Activated CD8-positive, alpha-beta memory T cell treated with anti-CD3 and anti-CD28 coated beads, Interleukin-2, amount 50 U/mL, for 24 hours (primary cell): ENCODE results near the gene FAM83B.
"Not testable (repeated sequence)": the region's sequence is repeated elsewhere in the genome, so short reads cannot be mapped to it uniquely, and the experiment has no call there.

Experiments used
- DNase-seq: peaks from one replicate; pipeline ENCODE4 v3.0.0-alpha.2; 2020; ENCODE audit errors: extremely low read depth

FAM83B gene

GRCh38 chr6:54897462-54898189 is 51.1 kb downstream of the FAM83B start:
- DNase-seq = no peak

- no peak for DNase-seq
Observed at GRCh38 chr6:54898767-54899166, 52.2 kb downstream of the FAM83B start.

- no peak for DNase-seq
Observed at GRCh38 chr6:54899442-54899841, 52.9 kb downstream of the FAM83B start.

DNA sequence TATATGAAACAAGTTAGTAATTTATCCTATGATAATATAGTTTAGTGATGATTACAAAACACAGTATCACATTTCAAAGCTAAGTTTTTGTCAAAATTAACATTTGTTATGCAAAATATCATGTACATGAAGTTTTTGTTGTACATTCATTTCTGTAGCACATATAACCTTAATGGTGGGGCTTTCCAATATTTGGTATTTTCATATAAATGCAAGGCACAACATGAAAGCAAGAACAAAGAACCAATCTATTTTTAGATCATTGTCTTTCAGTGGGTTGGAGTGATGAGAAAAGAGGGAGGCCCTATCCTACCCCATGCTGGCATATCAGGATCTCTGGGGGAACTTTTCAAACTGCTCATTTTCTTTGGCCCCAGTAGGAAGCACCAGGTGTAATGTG is 53.4 kb downstream of the FAM83B start:
- DNase-seq = no peak

DNA sequence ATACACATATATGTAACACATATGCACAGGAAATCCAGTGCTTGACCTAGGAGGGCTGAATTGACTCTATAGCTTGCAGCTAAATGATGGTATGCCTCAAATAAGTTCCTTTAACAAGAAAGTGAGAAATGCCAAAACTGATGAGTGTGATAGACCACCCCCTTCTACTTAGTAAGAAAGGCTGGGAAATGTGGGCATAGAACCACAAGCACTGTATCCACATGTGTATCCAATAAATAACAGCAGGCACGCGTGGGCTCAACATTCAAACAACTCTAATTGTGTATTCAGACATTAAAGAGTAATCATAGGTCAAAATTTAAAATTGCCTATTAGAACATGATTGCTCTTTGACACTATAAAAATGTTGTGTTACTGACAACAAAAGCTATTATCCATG is 54.1 kb downstream of the FAM83B start:
- DNase-seq = no peak

GRCh38 chr6:54903884-54904283 is 57.3 kb downstream of the FAM83B start:
- DNase-seq = no peak

DNA sequence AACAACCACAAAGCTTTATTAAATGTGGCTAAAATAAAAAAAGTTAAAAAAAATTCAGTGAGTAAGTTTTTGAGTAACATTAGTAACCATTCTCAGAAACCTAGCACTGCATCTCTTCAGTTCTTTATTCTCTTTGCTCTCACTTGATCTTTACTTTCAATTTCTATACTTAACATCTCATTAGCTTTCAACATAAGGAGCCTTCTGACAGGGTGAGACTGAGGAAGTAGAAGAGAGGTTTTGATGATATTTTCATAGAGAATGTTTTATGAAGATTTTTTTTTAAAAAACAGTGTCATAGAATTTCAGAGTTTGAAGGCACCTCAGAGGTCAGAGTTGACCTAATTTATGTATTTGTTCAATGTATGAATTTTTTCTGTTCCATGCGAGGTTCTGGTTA is 60.8 kb downstream of the FAM83B start:
- no peak for DNase-seq

DNA sequence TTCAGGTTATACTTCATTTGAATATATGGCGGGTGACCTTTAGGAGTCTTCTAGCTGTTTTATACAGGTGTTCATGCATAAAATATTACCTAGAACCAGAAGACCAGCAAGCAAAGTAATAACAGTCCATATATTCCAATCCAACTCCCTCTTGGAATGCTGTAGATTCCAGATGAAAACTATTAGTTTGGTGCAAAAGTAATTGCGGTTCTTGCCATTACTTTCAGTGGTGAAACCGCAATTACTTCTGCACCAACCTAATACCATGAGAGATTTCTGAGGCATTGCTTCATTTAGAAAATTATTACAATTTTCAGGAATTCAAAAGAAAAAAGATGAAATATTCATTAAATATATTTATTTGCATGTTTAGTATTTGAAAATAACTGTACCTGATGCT is 62.6 kb downstream of the FAM83B start:
- DNase-seq = no peak

DNA sequence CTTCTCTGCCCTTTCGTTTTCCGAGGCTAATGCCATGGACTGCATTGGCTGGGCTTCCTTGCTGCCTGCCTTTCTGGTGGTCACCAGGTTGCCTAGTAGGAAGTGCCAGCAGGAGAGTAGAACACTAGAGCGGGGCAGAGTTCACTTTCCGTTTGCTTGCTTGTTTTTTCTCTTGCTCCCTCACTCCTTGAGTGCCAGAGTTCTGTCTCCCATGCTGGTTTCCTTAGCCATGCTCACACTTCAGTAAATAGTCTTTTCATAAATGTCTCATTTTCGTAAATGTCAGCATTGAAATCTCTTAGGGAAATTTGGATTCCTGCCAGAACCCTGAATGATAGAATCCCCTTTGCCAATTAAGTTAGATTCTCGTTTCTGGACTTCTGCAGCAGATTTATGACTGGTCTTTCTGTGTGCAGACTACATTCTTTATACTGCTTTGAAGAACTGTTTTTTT is 63.9 kb downstream of the FAM83B start:
- DNase-seq = no peak

- DNase-seq = no peak
Observed at GRCh38 chr6:54910921-54911320, 64.3 kb downstream of the FAM83B start.

DNA sequence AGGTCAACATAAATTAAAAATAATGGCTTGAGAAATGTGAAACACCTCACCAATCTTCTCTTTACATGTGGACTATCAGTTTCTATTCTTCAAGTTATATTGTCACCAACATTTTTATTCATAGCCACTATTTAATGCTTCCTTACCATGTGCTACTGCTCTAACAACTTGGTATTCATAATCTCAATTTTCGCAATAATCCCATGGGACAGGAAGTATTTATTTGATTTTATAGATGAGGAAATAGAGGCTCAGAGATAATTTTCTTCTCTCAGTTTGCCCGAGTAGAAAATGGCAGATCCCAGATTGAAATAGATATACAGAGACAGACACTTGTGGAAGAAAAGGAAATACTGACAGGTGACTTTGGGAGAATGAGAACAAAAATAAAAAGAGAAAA is 66.6 kb downstream of the FAM83B start:
- DNase-seq = no peak

DNA sequence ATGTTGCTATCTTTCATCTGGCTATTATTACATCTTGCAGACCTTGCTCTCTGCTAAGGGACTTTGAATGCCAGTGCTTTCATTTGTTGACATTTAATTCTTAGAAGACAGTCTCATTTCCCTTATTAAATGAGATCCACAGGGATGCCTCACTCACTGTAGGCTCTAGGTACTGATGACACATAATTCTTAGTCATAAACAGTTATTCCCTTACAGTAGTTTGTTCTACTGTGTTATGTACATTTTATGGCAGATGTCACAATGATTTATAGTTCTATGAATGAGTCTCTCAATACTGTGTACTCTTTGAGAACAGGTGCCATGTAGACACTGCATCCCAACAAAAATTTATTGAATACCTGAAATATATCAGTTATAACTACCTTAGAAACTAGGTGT is 70.3 kb downstream of the FAM83B start:
- DNase-seq = no peak

DNA sequence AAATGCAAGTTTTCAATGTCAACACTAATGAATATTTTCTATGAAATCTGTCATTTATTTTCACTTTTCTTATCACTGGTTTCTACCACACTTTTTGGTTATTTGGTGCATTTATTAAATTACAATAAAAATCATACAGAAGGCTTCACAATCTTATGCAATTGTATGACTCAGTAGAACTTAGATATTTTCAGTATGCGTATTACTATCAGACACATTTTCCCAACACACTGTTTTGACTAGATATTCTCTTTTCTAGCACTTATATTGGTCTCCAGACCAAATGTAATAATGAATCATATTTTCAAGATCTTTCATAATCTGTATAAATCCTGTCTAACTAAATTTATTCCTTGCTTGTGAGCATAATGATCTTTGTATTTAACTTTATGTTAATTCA is 74.1 kb downstream of the FAM83B start:
- DNase-seq = no peak

DNA sequence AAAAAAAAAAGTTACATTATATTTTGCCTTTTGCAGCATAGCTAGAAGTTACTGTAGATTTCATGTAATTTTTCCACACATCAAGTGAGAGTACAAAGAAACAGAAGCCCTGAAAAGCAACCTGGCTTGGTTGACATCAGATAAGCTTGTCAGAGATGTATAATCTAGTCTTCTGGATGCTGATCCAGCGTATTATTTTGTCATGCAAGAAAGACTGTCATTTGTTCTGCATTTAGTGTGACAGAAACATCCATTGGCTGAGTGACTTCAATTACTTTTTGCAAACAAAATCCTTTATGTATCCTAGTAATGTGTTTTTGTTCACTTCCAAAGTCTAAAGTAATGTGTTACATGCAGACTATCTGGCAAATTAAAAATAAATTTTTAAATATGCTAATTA is 75.3 kb downstream of the FAM83B start:
- DNase-seq = no peak

DNA sequence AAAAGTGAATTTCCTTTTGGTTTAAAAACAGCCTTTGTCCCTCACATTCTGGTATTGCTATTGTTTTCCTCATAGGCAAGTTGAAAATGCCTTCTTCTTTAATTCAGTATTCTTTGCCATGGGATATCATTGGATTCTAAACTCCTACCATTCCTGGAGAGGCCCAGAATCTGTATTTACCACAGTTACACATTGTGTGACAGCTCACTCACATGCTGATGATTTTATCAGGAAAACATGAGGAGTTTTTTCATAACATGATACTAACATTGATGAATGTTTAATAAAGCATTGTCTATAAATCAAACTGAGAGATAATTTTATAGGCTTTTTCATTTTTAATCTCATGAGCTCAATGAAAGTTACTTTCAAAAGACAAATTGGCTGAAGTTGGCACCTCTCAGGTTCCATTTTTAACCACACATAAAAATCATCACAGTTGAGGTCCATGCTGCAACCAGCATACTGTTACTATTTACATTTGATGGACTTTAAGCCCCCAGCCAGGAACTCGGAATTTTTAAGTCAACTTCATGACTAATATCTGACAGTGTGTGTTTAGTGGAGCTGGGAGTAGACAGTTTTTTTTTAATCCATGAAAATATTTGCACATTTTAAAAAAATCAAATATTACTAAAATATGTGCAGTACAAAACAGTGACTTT is 82.8 kb downstream of the FAM83B start:
- DNase-seq = no peak

DNA sequence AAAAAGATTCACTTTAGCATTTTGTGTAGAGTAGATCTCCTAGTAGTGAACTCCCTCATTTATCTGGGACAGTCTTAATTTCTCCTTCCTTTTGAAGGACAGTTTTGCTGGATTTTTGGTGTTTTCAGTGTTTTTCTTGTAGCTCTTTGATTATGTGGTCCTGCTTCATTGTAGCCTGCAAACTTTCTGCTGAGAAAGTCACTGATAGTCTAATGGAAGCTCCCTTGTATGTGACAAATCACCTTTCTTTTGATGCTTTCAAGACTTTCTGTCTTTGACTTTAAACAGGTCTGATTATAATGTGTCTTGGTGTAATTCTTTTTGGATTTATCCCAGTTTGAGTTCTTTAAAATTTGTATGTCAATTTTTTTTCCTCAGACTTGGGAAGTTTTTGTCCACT is 86.1 kb downstream of the FAM83B start:
- no peak for DNase-seq

DNA sequence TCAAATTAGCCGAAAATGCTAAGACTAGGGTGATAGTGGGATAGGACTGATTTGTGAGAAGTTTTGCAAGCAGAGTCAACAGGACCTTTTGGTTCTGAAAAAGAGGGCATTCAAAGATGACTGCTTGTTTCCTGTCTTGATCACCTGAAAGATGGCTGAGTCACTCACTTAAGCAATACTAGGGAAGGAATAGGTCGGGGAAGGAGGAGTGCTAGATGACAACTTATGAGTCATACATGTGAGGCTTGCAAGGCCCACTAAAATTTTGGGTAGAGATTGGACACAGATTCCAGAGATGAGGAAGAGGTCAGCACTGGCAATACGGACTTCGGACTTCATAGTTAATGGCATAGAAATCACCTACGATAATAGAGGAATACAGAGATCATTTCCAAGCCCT is 89.2 kb downstream of the FAM83B start:
- DNase-seq = no peak

GRCh38 chr6:54937371-54937770 is 90.8 kb downstream of the FAM83B start:
- DNase-seq = no peak

DNA sequence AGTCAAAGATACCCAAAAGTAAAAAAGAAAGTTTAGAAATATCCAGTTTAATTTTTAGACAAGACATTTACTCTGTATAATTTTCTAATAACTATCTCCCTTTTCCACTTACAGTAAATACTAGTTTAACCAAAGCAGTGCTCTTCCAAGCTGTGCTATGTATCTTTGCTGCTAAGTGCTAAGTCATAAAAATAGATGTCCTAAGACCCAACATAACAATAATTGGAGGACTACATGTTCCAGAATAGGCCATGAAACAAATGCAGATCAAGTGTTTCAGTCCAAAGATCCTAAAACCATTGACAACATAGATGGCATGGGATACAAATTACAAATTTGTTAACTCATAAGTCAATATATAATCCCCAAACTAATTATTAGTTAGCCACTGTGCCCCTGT is 111.1 kb downstream of the FAM83B start:
- DNase-seq = no peak

DNA sequence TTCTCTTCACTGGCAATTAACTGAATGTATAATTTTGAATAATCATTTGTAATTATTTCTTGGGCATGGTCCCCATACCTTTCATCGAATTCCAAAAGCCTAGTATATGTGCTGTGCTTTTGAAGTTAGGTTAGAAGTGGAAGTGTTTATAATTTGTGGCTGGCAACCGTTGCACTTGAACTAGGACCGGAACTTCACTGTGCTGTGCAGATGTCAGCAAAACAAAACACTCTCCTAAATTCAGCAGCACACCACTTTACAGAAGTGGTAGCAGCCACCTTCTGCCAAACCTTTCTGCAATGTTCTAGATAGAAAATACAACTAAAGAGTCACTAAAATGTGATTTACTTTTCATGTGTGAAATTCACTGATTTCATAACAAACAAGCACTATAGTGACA is 111.9 kb downstream of the FAM83B start:
- no peak for DNase-seq

DNA sequence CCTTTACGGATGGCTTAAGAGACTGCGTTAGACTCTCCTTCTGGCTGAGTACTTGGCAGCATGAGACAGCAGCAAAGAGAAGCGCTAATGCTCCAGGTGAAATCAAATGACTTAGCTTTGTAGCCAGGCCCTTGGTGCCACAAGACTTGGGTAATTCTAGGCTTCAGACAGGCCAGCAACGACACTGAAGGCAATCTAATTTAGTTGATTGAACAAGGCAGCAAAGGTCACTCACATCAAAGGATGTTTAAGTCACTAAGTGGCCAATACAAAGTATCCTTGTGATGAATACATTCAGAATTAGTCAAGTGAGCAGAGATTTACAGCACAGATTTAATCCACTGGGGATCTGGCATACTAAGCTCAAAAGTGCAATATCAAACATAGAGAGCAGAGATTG is 113.2 kb downstream of the FAM83B start:
- no peak for DNase-seq

GRCh38 chr6:54961372-54961771 is 114.8 kb downstream of the FAM83B start:
- not testable (repeated sequence) for DNase-seq

DNA sequence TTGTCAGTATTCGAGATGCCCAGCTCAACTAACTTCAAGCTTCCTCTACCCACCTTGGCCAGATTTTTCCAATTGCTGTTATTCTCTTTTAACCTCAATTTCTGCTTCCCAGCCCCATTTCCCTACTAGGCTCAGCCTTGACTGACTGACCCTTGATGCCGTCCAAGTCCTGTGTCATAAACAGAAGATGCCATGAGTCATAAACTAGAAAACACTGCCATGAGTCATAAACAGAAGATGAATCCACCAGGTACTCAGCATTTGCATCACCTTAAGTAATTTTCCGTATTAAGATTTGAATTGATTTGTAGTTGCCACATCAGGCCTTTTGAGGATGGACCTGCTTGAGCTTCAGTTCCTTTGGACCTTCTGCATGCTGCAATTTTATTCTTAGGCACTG is 123.8 kb downstream of the FAM83B start:
- no peak for DNase-seq

GRCh38 chr6:54971825-54972224 is 125.3 kb downstream of the FAM83B start:
- no peak for DNase-seq
